ENCODE results near the gene COX7A1.

DNA sequence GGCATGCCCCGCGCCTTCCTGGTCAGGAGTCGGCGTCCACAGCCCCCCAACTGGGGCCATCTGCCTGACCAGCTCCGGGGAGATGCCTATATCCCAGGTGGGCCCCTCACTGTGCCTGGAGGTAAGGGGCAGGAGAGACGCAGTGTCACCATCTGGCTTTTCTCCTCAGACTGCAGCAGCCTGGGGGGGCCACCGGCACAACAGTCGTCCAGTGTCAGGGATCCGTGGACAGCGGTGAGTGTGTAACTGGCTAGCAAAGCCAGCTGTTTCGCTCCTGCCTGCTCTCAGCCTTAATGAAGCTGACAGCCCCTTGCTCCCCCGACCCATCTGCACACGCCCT lies 41.1 kb downstream of the COX7A1 start:
- TF ChIP-seq, protein P1, sequence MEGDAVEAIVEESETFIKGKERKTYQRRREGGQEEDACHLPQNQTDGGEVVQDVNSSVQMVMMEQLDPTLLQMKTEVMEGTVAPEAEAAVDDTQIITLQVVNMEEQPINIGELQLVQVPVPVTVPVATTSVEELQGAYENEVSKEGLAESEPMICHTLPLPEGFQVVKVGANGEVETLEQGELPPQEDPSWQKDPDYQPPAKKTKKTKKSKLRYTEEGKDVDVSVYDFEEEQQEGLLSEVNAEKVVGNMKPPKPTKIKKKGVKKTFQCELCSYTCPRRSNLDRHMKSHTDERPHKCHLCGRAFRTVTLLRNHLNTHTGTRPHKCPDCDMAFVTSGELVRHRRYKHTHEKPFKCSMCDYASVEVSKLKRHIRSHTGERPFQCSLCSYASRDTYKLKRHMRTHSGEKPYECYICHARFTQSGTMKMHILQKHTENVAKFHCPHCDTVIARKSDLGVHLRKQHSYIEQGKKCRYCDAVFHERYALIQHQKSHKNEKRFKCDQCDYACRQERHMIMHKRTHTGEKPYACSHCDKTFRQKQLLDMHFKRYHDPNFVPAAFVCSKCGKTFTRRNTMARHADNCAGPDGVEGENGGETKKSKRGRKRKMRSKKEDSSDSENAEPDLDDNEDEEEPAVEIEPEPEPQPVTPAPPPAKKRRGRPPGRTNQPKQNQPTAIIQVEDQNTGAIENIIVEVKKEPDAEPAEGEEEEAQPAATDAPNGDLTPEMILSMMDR (conservative IDR thresholded peaks at IDR 0.05; ENCODE audit: low read length), result no peak
- TF ChIP-seq EZH2phosphoT487 (IDR thresholded peaks at IDR 0.05; ENCODE audit: borderline replicate concordance, low read depth, low read length), result no peak

Measured in OCI-LY7 (cell line).